Osteocyte (in vitro differentiated cells): ENCODE data around the gene TSEN34. TPM values are rescaled to one million over a fixed set of nuclear protein-coding genes. Genes with fewer than 3 reads are reported as not detected.
"Not testable (repeated sequence)": the region's sequence is repeated elsewhere in the genome, so short reads cannot be mapped to it uniquely, and the experiment has no call there.

Source experiments
- DNase-seq: peaks from one replicate; pipeline ENCODE4 v3.0.0; 2021; ENCODE audit warnings: mixed read lengths; ENCODE audit not compliant: unreplicated experiment; ENCODE audit errors: extremely low spot score
- H3K27ac Mint-ChIP-seq: one replicate; pipeline ENCODE4 v1.8.0; 2021; ENCODE audit warnings: mild to moderate bottlenecking, mixed read lengths; ENCODE audit not compliant: unreplicated experiment
- H3K27me3 Mint-ChIP-seq: one replicate; pipeline ENCODE4 v1.8.0; 2021; ENCODE audit warnings: mixed read lengths; ENCODE audit not compliant: unreplicated experiment
- H3K36me3 Mint-ChIP-seq: one replicate; pipeline ENCODE4 v1.8.0; 2021; ENCODE audit warnings: mixed read lengths; ENCODE audit not compliant: unreplicated experiment
- H3K4me1 Mint-ChIP-seq: one replicate; pipeline ENCODE4 v1.8.0; 2021; ENCODE audit warnings: mixed read lengths; ENCODE audit not compliant: unreplicated experiment
- H3K4me3 Mint-ChIP-seq: one replicate; pipeline ENCODE4 v1.8.0; 2021; ENCODE audit warnings: mild to moderate bottlenecking, moderate library complexity, mixed read lengths; ENCODE audit not compliant: unreplicated experiment
- H3K9me3 Mint-ChIP-seq: one replicate; pipeline ENCODE4 v1.8.0; 2021; ENCODE audit warnings: mixed read lengths; ENCODE audit not compliant: unreplicated experiment
- total RNA-seq: library from RNA; stranded (reverse); gene quantifications from 2 replicates; pipeline ENCODE4 v1.2.1, GENCODE V29; 2021
- TF ChIP-seq, protein P1 (sequence below): fragments of 200-600 bp; sonication (generic); IDR thresholded peaks from 2 replicates; pipeline ENCODE4 v1.5.0; 2021; ENCODE audit warnings: antibody characterized with exemption, mild to moderate bottlenecking, moderate library complexity

Gene TSEN34
- total RNA-seq, 1 donor from 2014 or later, result 53.7 TPM

DNA sequence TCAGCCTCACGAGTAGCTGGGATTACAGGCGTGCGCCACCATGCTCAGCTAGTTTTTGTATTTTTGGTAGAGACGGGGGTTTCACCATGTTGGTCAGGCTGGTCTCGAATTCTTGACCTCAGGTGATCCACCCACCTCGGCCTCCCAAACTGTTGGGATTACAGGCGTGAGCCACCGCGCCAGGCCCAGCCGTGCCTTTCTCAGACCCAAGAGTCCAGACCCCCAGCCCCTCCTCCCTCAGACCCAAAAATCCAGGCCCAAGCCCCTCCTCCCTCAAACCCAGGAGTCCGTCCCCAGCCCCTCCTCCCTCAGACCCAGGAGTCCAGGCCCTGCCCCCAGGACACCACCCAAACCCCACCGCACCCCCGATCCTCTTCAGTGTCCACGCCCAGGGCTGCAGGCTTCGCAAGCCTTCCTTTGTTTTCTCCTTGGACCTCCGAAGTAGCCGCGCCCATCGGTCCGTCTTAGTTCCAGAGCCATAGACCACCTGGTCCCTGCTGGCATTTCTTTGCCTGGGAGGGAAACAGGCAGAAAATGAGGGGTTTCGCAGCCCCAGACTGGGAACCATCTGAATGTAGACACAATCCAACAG, 21.9 kb upstream of the TSEN34 start:
- H3K9me3 Mint-ChIP-seq, result no peaks in the 10 kb centered on the region
- DNase-seq, result no peak
- H3K27me3 Mint-ChIP-seq, result no peaks in the 10 kb centered on the region
- H3K4me3 Mint-ChIP-seq, result no peak overlapping the region
- no peak overlapping the region for H3K27ac Mint-ChIP-seq
- peaks cover 16% of the 10 kb centered on the region for H3K4me1 Mint-ChIP-seq
- TF ChIP-seq, protein P1, sequence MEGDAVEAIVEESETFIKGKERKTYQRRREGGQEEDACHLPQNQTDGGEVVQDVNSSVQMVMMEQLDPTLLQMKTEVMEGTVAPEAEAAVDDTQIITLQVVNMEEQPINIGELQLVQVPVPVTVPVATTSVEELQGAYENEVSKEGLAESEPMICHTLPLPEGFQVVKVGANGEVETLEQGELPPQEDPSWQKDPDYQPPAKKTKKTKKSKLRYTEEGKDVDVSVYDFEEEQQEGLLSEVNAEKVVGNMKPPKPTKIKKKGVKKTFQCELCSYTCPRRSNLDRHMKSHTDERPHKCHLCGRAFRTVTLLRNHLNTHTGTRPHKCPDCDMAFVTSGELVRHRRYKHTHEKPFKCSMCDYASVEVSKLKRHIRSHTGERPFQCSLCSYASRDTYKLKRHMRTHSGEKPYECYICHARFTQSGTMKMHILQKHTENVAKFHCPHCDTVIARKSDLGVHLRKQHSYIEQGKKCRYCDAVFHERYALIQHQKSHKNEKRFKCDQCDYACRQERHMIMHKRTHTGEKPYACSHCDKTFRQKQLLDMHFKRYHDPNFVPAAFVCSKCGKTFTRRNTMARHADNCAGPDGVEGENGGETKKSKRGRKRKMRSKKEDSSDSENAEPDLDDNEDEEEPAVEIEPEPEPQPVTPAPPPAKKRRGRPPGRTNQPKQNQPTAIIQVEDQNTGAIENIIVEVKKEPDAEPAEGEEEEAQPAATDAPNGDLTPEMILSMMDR, result no peak
- H3K36me3 Mint-ChIP-seq, result no peaks in the 10 kb centered on the region

DNA sequence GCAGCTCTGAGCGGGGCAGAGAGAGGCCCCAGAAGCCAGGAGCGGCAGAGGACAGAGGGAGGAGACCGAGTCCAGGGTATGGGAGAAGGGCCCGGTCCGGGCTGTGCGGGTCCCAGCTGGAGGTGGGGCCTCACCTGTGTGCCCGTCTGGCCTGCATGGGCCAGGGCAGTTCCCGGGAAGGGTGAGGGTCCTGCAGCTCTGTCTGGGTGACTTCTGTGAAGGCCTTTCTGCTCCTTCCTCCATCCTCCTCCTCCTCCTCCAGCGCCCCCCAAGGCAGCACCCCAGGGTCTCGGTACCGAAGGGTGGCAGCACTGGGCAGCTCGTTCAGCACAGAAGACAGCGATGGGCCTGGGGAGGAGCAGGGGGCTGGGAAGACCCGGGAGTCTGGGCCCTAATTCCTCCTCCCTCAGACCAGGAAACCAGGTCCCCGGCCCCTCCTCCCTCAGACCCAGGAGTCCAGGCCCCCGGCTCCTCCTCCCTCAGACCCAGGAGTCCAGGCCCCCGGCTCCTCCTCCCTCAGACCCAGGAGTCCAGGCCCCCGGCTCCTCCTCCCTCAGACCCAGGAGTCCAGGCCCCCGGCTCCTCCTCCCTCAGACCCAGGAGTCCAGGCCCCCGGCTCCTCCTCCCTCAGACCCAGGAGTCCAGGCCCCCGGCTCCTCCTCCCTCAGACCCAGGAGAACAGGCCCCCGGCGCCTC, 19.2 kb upstream of the TSEN34 start:
- DNase-seq, H3K36me3 Mint-ChIP-seq, H3K9me3 Mint-ChIP-seq, H3K4me3 Mint-ChIP-seq, H3K27me3 Mint-ChIP-seq, H3K27ac Mint-ChIP-seq: not testable (repeated sequence)
- H3K4me1 Mint-ChIP-seq, result peaks cover 14% of the 10 kb centered on the region

DNA sequence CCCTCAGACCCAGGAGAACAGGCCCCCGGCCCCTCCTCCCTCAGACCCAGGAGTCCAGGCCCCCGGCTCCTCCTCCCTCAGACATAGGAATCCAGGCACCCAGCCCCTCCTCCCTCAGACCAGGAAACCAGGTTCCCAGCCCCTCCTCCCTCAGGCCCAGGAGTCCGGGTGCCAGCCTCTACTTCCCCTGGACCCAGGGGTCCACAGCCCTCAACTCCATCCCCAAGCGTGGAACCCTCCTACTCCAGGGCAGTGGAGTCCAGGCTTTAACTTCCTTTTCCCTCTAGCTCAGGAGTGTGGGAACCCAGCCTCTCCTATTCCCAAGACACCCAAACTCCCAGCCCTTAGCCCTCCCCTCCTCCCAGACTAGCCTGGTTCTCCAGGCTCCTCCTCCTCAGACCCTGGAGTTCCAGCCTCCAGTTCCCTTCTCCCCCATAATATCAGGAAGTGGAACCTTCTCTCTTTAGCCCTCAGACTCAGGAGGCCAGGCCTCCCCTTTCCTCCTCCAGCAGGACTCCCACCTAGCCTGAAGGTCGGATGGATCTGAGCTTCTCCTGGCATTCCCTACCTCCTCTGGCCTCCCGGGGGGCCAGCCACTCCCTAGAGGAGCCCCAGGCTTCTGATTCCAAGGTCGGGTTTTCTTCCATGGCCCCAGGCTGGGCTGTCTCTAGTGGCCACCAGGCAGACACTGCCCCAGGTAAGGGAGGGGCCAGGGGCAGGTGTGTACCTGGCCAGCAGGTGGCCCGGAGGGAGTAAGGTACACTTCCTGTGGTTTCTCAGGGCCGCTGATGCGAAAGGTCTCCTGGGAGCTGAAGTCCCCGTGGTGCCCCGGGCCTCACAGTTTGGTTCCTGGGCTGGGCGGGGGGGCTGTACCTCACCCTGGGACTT, 18.4 kb upstream of the TSEN34 start, which contains the start of gene TMC4:
Gene TMC4, minus strand, starts transcription at position 690 of the 888 bp plus-strand sequence. Its CDS starts 43 bp downstream, at position 647.
- no peaks in the 10 kb centered on the region for H3K27me3 Mint-ChIP-seq
- no peaks in the 10 kb centered on the region for H3K36me3 Mint-ChIP-seq
- DNase-seq, result no peak
- TF ChIP-seq, protein P1, result no peak
- no peaks in the 10 kb centered on the region for H3K9me3 Mint-ChIP-seq
- peaks cover 14% of the 10 kb centered on the region for H3K4me1 Mint-ChIP-seq
- peak within 1 kb of the TSS; percentile 80 for H3K27ac Mint-ChIP-seq
- H3K4me3 Mint-ChIP-seq, result peak within 1 kb of the TSS; percentile 5

DNA sequence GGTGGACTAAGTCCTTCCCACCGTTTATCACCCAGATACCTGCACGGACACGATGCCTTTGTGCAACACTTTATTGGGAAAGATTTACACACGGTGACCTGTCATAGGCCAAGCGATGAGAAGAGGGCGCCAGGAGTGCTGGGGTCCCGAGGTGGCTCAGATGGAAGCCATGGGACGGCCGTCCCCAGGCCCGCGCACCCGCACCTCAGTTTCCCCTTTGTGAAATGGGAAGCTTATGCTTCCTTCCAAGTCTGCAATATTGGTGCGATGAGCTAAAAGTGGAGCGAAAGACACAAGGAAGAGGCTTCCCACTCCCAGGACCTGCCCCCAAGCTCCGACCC, 17.8 kb upstream of the TSEN34 start:
- Mint-ChIP-seq H3K9me3 (no peaks in the 10 kb centered on the region), H3K27ac (no peak overlapping the region), H3K36me3 (no peaks in the 10 kb centered on the region), H3K4me3 (no peak overlapping the region), H3K27me3 (no peaks in the 10 kb centered on the region), H3K4me1 (peaks cover 13% of the 10 kb centered on the region)
- TF ChIP-seq, protein P1, result no peak
- no peak for DNase-seq

DNA sequence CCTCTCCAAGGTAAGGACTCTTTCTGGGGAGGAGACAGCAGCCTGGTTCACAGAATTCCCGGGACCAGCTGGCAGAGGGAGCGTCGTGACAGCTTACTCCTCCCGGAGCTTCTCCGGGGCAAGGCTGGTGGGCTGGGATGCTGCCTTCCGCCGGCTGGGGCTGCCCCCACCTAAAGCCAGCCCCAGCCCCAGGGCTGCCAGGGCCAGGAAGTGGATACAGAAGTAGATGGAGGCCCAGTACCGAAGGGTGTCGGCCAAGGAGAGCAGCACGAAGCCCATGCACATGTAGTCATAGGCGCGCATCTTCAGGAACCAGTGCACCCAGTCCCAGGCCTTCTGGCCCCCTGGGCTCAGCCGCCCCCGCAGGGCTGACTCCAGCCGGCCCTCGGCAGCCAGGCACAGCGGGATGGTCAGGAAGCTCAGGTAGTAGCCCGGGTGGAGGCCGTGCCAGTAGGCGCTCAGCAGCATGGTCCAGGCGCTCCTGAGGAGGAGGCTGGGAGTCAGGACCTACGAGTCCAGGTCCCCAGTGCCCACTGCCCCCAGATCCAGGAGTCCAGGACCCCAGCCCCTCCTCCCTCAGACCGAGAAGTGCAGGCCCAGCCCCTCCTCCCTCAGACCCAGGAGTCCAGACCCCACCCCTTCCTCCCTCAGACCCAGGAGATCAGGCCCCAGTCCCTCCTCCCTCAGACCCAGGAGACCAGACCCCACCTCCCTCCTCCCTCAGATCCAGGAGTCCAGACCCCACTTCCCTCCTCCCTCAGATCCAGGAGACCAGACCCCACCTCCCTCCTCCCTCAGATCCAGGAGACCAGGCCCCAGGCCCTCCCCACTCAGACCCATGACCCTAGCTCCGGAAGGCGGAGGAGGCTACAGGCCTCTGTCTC, 16.9 kb upstream of the TSEN34 start:
- no peak overlapping the region for H3K4me3 Mint-ChIP-seq
- no peaks in the 10 kb centered on the region for H3K9me3 Mint-ChIP-seq
- H3K36me3 Mint-ChIP-seq, result no peaks in the 10 kb centered on the region
- H3K4me1 Mint-ChIP-seq, result peaks cover 12% of the 10 kb centered on the region
- no peaks in the 10 kb centered on the region for H3K27me3 Mint-ChIP-seq
- DNase-seq, result no peak
- no peak overlapping the region for H3K27ac Mint-ChIP-seq
- TF ChIP-seq, protein P1, result no peak
